HG02884 (cell line): ENCODE results near the gene OSBPL9.
"Not testable (repeated sequence)": the region's sequence is repeated elsewhere in the genome, so short reads cannot be mapped to it uniquely, and the experiment has no call there.

Source experiments
- ATAC-seq: cut with Tn5 transposase; IDR thresholded peaks from one replicate; pipeline ENCODE4 v1.9.1; 2021; ENCODE audit warnings: mild to moderate bottlenecking, moderate library complexity; ENCODE audit not compliant: unreplicated experiment

OSBPL9 gene

GRCh38 chr1:51768971-51769588 lies 152.2 kb downstream of the OSBPL9 start:
- ATAC-seq, result no peak

GRCh38 chr1:51776408-51776807 lies 159.5 kb downstream of the OSBPL9 start:
- no peak for ATAC-seq

- ATAC-seq, result no peak
Observed at GRCh38 chr1:51780927-51781326, 164.0 kb downstream of the OSBPL9 start.

GRCh38 chr1:51784997-51785421 lies 168.1 kb downstream of the OSBPL9 start:
- no peak for ATAC-seq

GRCh38 chr1:51788938-51789337 lies 172.0 kb downstream of the OSBPL9 start:
- ATAC-seq, result no peak

GRCh38 chr1:51789342-51789741 lies 172.4 kb downstream of the OSBPL9 start:
- ATAC-seq, result no peak

- no peak for ATAC-seq
Observed at GRCh38 chr1:51790385-51790784, 173.5 kb downstream of the OSBPL9 start.

- ATAC-seq, result no peak
Observed at GRCh38 chr1:51791888-51792287, 175.0 kb downstream of the OSBPL9 start.

GRCh38 chr1:51792864-51793263 lies 176.0 kb downstream of the OSBPL9 start:
- ATAC-seq, result no peak

- ATAC-seq, result no peak
Observed at GRCh38 chr1:51794260-51794659, 177.4 kb downstream of the OSBPL9 start.

- no peak for ATAC-seq
Observed at GRCh38 chr1:51794868-51795267, 178.0 kb downstream of the OSBPL9 start.

- no peak for ATAC-seq
Observed at GRCh38 chr1:51799372-51799771, 182.5 kb downstream of the OSBPL9 start.

- ATAC-seq, result no peak
Observed at GRCh38 chr1:51814513-51814912, 197.6 kb downstream of the OSBPL9 start.

GRCh38 chr1:51818487-51818886 lies 201.6 kb downstream of the OSBPL9 start:
- ATAC-seq, result no peak

GRCh38 chr1:51819021-51819420 lies 202.1 kb downstream of the OSBPL9 start:
- ATAC-seq, result not testable (repeated sequence)

GRCh38 chr1:51819810-51820209 lies 202.9 kb downstream of the OSBPL9 start:
- no peak for ATAC-seq

- no peak for ATAC-seq
Observed at GRCh38 chr1:51829058-51829457, 212.2 kb downstream of the OSBPL9 start.

GRCh38 chr1:51833700-51834099 lies 216.8 kb downstream of the OSBPL9 start:
- no peak for ATAC-seq

- ATAC-seq, result no peak
Observed at GRCh38 chr1:51837243-51837642, 220.4 kb downstream of the OSBPL9 start.
